ENCODE data around the gene RHOT2.

Gene RHOT2

GRCh38 chr16:720447-720989 is 52.6 kb downstream of the RHOT2 start:
- peak; percentile 38; the same call in 1 of the 2 replicates for TF ChIP-seq CTCF (IDR thresholded peaks at IDR 0.05; ENCODE audit: borderline replicate concordance, insufficient read depth, low read depth, low read length)
- H3K4me3 ChIP-seq (ENCODE audit: low read depth, low read length), result peak overlapping the region; percentile 92

GRCh38 chr16:720990-721764 is 53.2 kb downstream of the RHOT2 start, which contains the start of gene ANTKMT:
Gene ANTKMT (plus strand): TSS chr16:721146. CDS start chr16:721275, 129 bp downstream.
- TF ChIP-seq CTCF (IDR thresholded peaks at IDR 0.05; ENCODE audit: borderline replicate concordance, insufficient read depth, low read depth, low read length), result 0 out of 2 replicates have a peak, but pooled peaks have one; percentile 2
- peak within 1 kb of the TSS; percentile 92 for H3K4me3 ChIP-seq (ENCODE audit: low read depth, low read length)

- no peak for TF ChIP-seq CTCF (IDR thresholded peaks at IDR 0.05; ENCODE audit: borderline replicate concordance, insufficient read depth, low read depth, low read length)
- H3K4me3 ChIP-seq (ENCODE audit: low read depth, low read length), result peak overlapping the region; percentile 92
Measured at GRCh38 chr16:721765-722540, 54.0 kb downstream of the RHOT2 start.

GRCh38 chr16:722835-723633 is 55.1 kb downstream of the RHOT2 start:
- TF ChIP-seq CTCF (IDR thresholded peaks at IDR 0.05; ENCODE audit: borderline replicate concordance, insufficient read depth, low read depth, low read length), result no peak

GRCh38 chr16:723695-724094 is 55.8 kb downstream of the RHOT2 start:
- no peak overlapping the region for H3K4me3 ChIP-seq (ENCODE audit: low read depth, low read length)
- no peak for TF ChIP-seq CTCF (IDR thresholded peaks at IDR 0.05; ENCODE audit: borderline replicate concordance, insufficient read depth, low read depth, low read length)

More at GRCh38 chr16:722835-723633, 55.1 kb downstream of the RHOT2 start:
- H3K4me3 ChIP-seq (ENCODE audit: low read depth, low read length), result no peak overlapping the region

All from GM12875 (cell line).